ENCODE measurements around the gene MAJIN. TPM values are rescaled to one million over a fixed set of nuclear protein-coding genes. Genes with fewer than 3 reads are reported as not detected.

Gene MAJIN
- total RNA-seq, 2 experiments from 2014 or later, result not detected

GRCh38 chr11:64924910-64925284 is 47.0 kb downstream of the MAJIN start:
- H3K36me3 ChIP-seq (ENCODE audit: insufficient read depth, low read length), result no peaks in the 10 kb centered on the region; the same call in 1 of the 2 replicates
- no peak for DNase-seq (ENCODE audit: low spot score)
- CTCF ChIA-PET (ENCODE audit: unreplicated experiment), result interaction anchor here (0.6 kb wide), 1 partner anchor 56 kb away, joined by 4 read pairs; no protein-coding TSS in a partner anchor
- H3K79me2 ChIP-seq (ENCODE audit: insufficient read depth, low read depth, low read length), result no peaks in the 10 kb centered on the region; the same call in 1 of the 2 replicates
- no peak overlapping the region for H3K27ac ChIP-seq (ENCODE audit: low read depth, low read length, poor library complexity, severe bottlenecking)
- no TSS peak for BruUV-seq (replicated peaks)
- H2AFZ ChIP-seq (ENCODE audit: low read length), result peak overlapping the region; percentile 87
- peaks cover 18% of the 10 kb centered on the region for H3K4me1 ChIP-seq (ENCODE audit: insufficient read depth, low read length, poor library complexity, severe bottlenecking)
- TF ChIP-seq EZH2phosphoT487 (IDR thresholded peaks at IDR 0.05; ENCODE audit: borderline replicate concordance, low read depth, low read length), result no peak
- no peak for TF ChIP-seq CTCF (conservative IDR thresholded peaks at IDR 0.05; ENCODE audit: low read length)
- no peaks in the 10 kb centered on the region for H3K9me3 ChIP-seq (ENCODE audit: low read length)
- H3K4me3 ChIP-seq (ENCODE audit: low read depth, low read length, poor library complexity, severe bottlenecking), result peak overlapping the region; percentile 78
- peak overlapping the region; percentile 84 for H3K4me2 ChIP-seq (ENCODE audit: low read length)
- POLR2A ChIA-PET, result interaction anchor here (1.0 to 1.3 kb wide), 2 partner anchors 25 to 88 kb away, joined by 3 read pairs; no protein-coding TSS in a partner anchor
- no peaks in the 10 kb centered on the region for H4K20me1 ChIP-seq (ENCODE audit: insufficient read depth, low read length)
- intact Hi-C loops (cut with micrococcal nuclease; ENCODE audit: unreplicated experiment), result loop anchor here (2.0 kb wide), 1 partner anchor 88 kb away; no protein-coding TSS in a partner anchor
- H3K9me2 ChIP-seq (ENCODE audit: insufficient read depth, low read length), result no peaks in the 10 kb centered on the region

GRCh38 chr11:64923944-64924909 is 47.7 kb downstream of the MAJIN start, which contains the start of gene PPP2R5B:
Gene PPP2R5B, plus strand, starts transcription at chr11:64924689. Its CDS starts 1,046 bp downstream, at chr11:64925735.
- Histone ChIP-seq H3K4me3 (ENCODE audit: low read depth, low read length, poor library complexity, severe bottlenecking) (peak within 1 kb of the TSS; percentile 78), H3K4me1 (ENCODE audit: insufficient read depth, low read length, poor library complexity, severe bottlenecking) (peaks cover 24% of the 10 kb centered on the region)
- DNase-seq (ENCODE audit: low spot score), result peak; percentile 90

More at GRCh38 chr11:64923944-64924909, 47.7 kb downstream of the MAJIN start, which contains the start of gene PPP2R5B:
- ChIA-PET POLR2A (interaction anchor here (0.6 to 1.3 kb wide), 4 partner anchors 24 to 212 kb away, joined by 3 to 5 read pairs (median 3); no protein-coding TSS in a partner anchor), CTCF (ENCODE audit: unreplicated experiment) (interaction anchor here (0.6 to 0.8 kb wide), 2 partner anchors 55 to 76 kb away, joined by 3 to 4 read pairs; no protein-coding TSS in a partner anchor)
- no peaks in the 10 kb centered on the region for H4K20me1 ChIP-seq (ENCODE audit: insufficient read depth, low read length)
- intact Hi-C loops (cut with micrococcal nuclease; ENCODE audit: unreplicated experiment), result loop anchor here (2.0 kb wide), 1 partner anchor 89 kb away; no protein-coding TSS in a partner anchor
- no peaks in the 10 kb centered on the region; the same call in 1 of the 2 replicates for H3K79me2 ChIP-seq (ENCODE audit: insufficient read depth, low read depth, low read length)
- peak within 1 kb of the TSS; percentile 84 for H3K4me2 ChIP-seq (ENCODE audit: low read length)
- BruUV-seq (replicated peaks), result no TSS peak
- peak within 1 kb of the TSS; percentile 50 for H3K27ac ChIP-seq (ENCODE audit: low read depth, low read length, poor library complexity, severe bottlenecking)
- H3K9me3 ChIP-seq (ENCODE audit: low read length), result no peaks in the 10 kb centered on the region
- TF ChIP-seq CTCF (conservative IDR thresholded peaks at IDR 0.05; ENCODE audit: low read length) (no peak), EZH2phosphoT487 (IDR thresholded peaks at IDR 0.05; ENCODE audit: borderline replicate concordance, low read depth, low read length) (no peak)
- no peaks in the 10 kb centered on the region for H3K9me2 ChIP-seq (ENCODE audit: insufficient read depth, low read length)
- peak within 1 kb of the TSS; percentile 87 for H2AFZ ChIP-seq (ENCODE audit: low read length)
- H3K36me3 ChIP-seq (ENCODE audit: insufficient read depth, low read length), result no peaks in the 10 kb centered on the region; the same call in 1 of the 2 replicates
